HG02943 (cell line): ENCODE measurements around the gene PCGF6.
"Not testable (repeated sequence)": the region's sequence is repeated elsewhere in the genome, so short reads cannot be mapped to it uniquely, and the experiment has no call there.

Experiments
- ATAC-seq: cut with Tn5 transposase; IDR thresholded peaks from one replicate; pipeline ENCODE4 v1.9.1; 2021; ENCODE audit warnings: mild to moderate bottlenecking, low read depth, moderate library complexity; ENCODE audit not compliant: unreplicated experiment

Gene PCGF6

GRCh38 chr10:103350517-103351260 is at the start of gene PCGF6:
PCGF6 (minus strand) TSS chr10:103351140; CDS start chr10:103351066, 74 bp downstream.
- peak; percentile 79 for ATAC-seq

GRCh38 chr10:103397191-103397825 is 46.4 kb upstream of the PCGF6 start:
- ATAC-seq = no peak

- no peak for ATAC-seq
Observed at GRCh38 chr10:103396789-103397087, 45.8 kb upstream of the PCGF6 start.

- peak; percentile 99 for ATAC-seq
Observed at GRCh38 chr10:103396067-103396788, 45.3 kb upstream of the PCGF6 start, which contains the start of the genes ATP5MK and PDCD11. ATP5MK (minus strand) TSS chr10:103396475; CDS start chr10:103392457, 4,018 bp downstream. PDCD11 (plus strand) TSS chr10:103396626; CDS start chr10:103398427, 1,801 bp downstream.

- ATAC-seq = no peak
Observed at GRCh38 chr10:103395754-103396066, 44.8 kb upstream of the PCGF6 start.

GRCh38 chr10:103394180-103394579 is 43.2 kb upstream of the PCGF6 start:
- ATAC-seq = no peak

- ATAC-seq = no peak
Observed at GRCh38 chr10:103382769-103383168, 31.8 kb upstream of the PCGF6 start.

GRCh38 chr10:103374263-103374662 is 23.3 kb upstream of the PCGF6 start:
- no peak for ATAC-seq

- ATAC-seq = no peak
Observed at GRCh38 chr10:103373544-103373943, 22.6 kb upstream of the PCGF6 start.

- ATAC-seq = peak; percentile 59
Observed at GRCh38 chr10:103367782-103368518, 17.0 kb upstream of the PCGF6 start, which contains the start of gene TAF5. TAF5 (plus strand) TSS chr10:103367976; CDS start chr10:103367990, 14 bp downstream.

- ATAC-seq = no peak
Observed at GRCh38 chr10:103367379-103367781, 16.4 kb upstream of the PCGF6 start.

GRCh38 chr10:103360791-103361190 is 9.9 kb upstream of the PCGF6 start:
- ATAC-seq = not testable (repeated sequence)

GRCh38 chr10:103359493-103359892 is 8.6 kb upstream of the PCGF6 start:
- not testable (repeated sequence) for ATAC-seq

GRCh38 chr10:103355906-103356599 is 5.1 kb upstream of the PCGF6 start:
- no peak for ATAC-seq

GRCh38 chr10:103354567-103354966 is 3.6 kb upstream of the PCGF6 start:
- ATAC-seq = not testable (repeated sequence)

GRCh38 chr10:103353281-103353680 is 2.3 kb upstream of the PCGF6 start:
- no peak for ATAC-seq

GRCh38 chr10:103350175-103350516 is 794 bp downstream of the PCGF6 start:
- ATAC-seq = no peak

GRCh38 chr10:103336370-103336769 is 14.6 kb downstream of the PCGF6 start:
- no peak for ATAC-seq

- no peak for ATAC-seq
Observed at GRCh38 chr10:103334567-103334966, 16.4 kb downstream of the PCGF6 start.

- ATAC-seq = no peak
Observed at GRCh38 chr10:103333934-103334520, 16.9 kb downstream of the PCGF6 start.
